ENCODE measurements around the gene PRDM16.
A peak's percentile ranks its signal among the peaks of the same experiment; 100 is the strongest.

PRDM16 gene

GRCh38 chr1:3213730-3214129 is 144.7 kb downstream of the PRDM16 start:
- DNase-seq = no peak
- no peak overlapping the region for H3K14ac ChIP-seq (ENCODE audit: low read length in 2 of 2)
- H3K27ac ChIP-seq (ENCODE audit: low read length, poor library complexity, severe bottlenecking) = no peak overlapping the region
- no peak overlapping the region for H2BK5ac ChIP-seq (ENCODE audit: low read depth, low read length, poor library complexity, severe bottlenecking)
- H3K18ac ChIP-seq (ENCODE audit: low read depth in 1 of 2, low read length in 2 of 2) = no peak overlapping the region
- peaks cover 2 to 83% of the 10 kb centered on the region in 2 experiments for H3K27me3 ChIP-seq (ENCODE audit: control insufficient read depth in 1 of 2, insufficient read depth in 1 of 2, low read length in 2 of 2)
- no peak overlapping the region for H2BK15ac ChIP-seq (ENCODE audit: low read depth, poor library complexity, severe bottlenecking)
- H2BK12ac ChIP-seq (ENCODE audit: low read length in 2 of 2) = no peak overlapping the region
- H3K4me1 ChIP-seq (ENCODE audit: control insufficient read depth, insufficient read depth, low read depth, low read length) = no peaks in the 10 kb centered on the region
- H3K9me3 ChIP-seq (ENCODE audit: control insufficient read depth, low read length) = no peaks in the 10 kb centered on the region
- H2AFZ ChIP-seq (ENCODE audit: low read depth, low read length) = no peak overlapping the region
- WGBS = 85% methylated on average over 14 of the region's 16 CpGs
- H3K9ac ChIP-seq (ENCODE audit: low read length) = no peak overlapping the region
- no peak overlapping the region for H3K23ac ChIP-seq (ENCODE audit: low read length in 2 of 2)
- H2AK5ac ChIP-seq (ENCODE audit: low read length, severe bottlenecking) = no peak overlapping the region
- H4K8ac ChIP-seq (ENCODE audit: low read length) = no peak overlapping the region
- H3K4me2 ChIP-seq (ENCODE audit: low read length, poor library complexity, severe bottlenecking) = no peak overlapping the region
- no peaks in the 10 kb centered on the region for H3K79me1 ChIP-seq (replicated peaks; ENCODE audit: low read length, poor library complexity, severe bottlenecking)
- H3K4ac ChIP-seq (ENCODE audit: low read depth in 1 of 2, low read length in 2 of 2) = no peak overlapping the region
- no peaks in the 10 kb centered on the region for H3K36me3 ChIP-seq (ENCODE audit: control insufficient read depth in 1 of 2, insufficient read depth in 2 of 2, low read depth in 1 of 2, low read length in 2 of 2)
- no peak overlapping the region for H4K91ac ChIP-seq (ENCODE audit: low read length)
- no peak overlapping the region for H3K4me3 ChIP-seq (ENCODE audit: insufficient read depth in 1 of 2, low read depth in 1 of 2, low read length in 2 of 2)
- no peak overlapping the region for H2BK120ac ChIP-seq (ENCODE audit: low read depth, low read length)

GRCh38 chr1:3215198-3216014 is 146.4 kb downstream of the PRDM16 start:
- Histone ChIP-seq H2BK120ac (ENCODE audit: low read depth, low read length) (no peak overlapping the region), H4K91ac (ENCODE audit: low read length) (no peak overlapping the region), H3K4me3 (ENCODE audit: insufficient read depth in 1 of 2, low read depth in 1 of 2, low read length in 2 of 2) (no peak overlapping the region), H2BK12ac (ENCODE audit: low read length in 2 of 2) (no peak overlapping the region), H2BK15ac (ENCODE audit: low read depth, poor library complexity, severe bottlenecking) (no peak overlapping the region), H3K36me3 (ENCODE audit: control insufficient read depth in 1 of 2, insufficient read depth in 2 of 2, low read depth in 1 of 2, low read length in 2 of 2) (no peaks in the 10 kb centered on the region), H2AFZ (ENCODE audit: low read depth, low read length) (no peak overlapping the region), H2BK5ac (ENCODE audit: low read depth, low read length, poor library complexity, severe bottlenecking) (no peak overlapping the region), H4K8ac (ENCODE audit: low read length) (no peak overlapping the region), H3K4ac (ENCODE audit: low read depth in 1 of 2, low read length in 2 of 2) (no peak overlapping the region), H3K4me1 (ENCODE audit: control insufficient read depth, insufficient read depth, low read depth, low read length) (peaks cover 3% of the 10 kb centered on the region), H3K9ac (ENCODE audit: low read length) (no peak overlapping the region), H3K23ac (ENCODE audit: low read length in 2 of 2) (no peak overlapping the region), H3K27me3 (ENCODE audit: control insufficient read depth in 1 of 2, insufficient read depth in 1 of 2, low read length in 2 of 2) (peaks cover 7 to 87% of the 10 kb centered on the region in 2 experiments), H3K27ac (ENCODE audit: low read length, poor library complexity, severe bottlenecking) (no peak overlapping the region), H3K79me1 (replicated peaks; ENCODE audit: low read length, poor library complexity, severe bottlenecking) (no peaks in the 10 kb centered on the region), H3K9me3 (ENCODE audit: control insufficient read depth, low read length) (no peaks in the 10 kb centered on the region), H2AK5ac (ENCODE audit: low read length, severe bottlenecking) (no peak overlapping the region), H3K18ac (ENCODE audit: low read depth in 1 of 2, low read length in 2 of 2) (no peak overlapping the region), H3K14ac (ENCODE audit: low read length in 2 of 2) (no peak overlapping the region), H3K4me2 (ENCODE audit: low read length, poor library complexity, severe bottlenecking) (no peak overlapping the region)
- WGBS = 86% methylated on average over 21 of the region's 27 CpGs
- no peak for DNase-seq

GRCh38 chr1:3216015-3216391 is 147.0 kb downstream of the PRDM16 start:
- H2BK12ac ChIP-seq (ENCODE audit: low read length in 2 of 2) = no peak overlapping the region
- H3K4ac ChIP-seq (ENCODE audit: low read depth in 1 of 2, low read length in 2 of 2) = no peak overlapping the region
- H3K79me1 ChIP-seq (replicated peaks; ENCODE audit: low read length, poor library complexity, severe bottlenecking) = no peaks in the 10 kb centered on the region
- no peak for DNase-seq
- no peak overlapping the region for H3K18ac ChIP-seq (ENCODE audit: low read depth in 1 of 2, low read length in 2 of 2)
- H2BK15ac ChIP-seq (ENCODE audit: low read depth, poor library complexity, severe bottlenecking) = no peak overlapping the region
- peaks cover 3% of the 10 kb centered on the region for H3K4me1 ChIP-seq (ENCODE audit: control insufficient read depth, insufficient read depth, low read depth, low read length)
- H3K27ac ChIP-seq (ENCODE audit: low read length, poor library complexity, severe bottlenecking) = no peak overlapping the region
- H3K4me3 ChIP-seq (ENCODE audit: insufficient read depth in 1 of 2, low read depth in 1 of 2, low read length in 2 of 2) = no peak overlapping the region
- H3K23ac ChIP-seq (ENCODE audit: low read length in 2 of 2) = no peak overlapping the region
- no peak overlapping the region for H3K4me2 ChIP-seq (ENCODE audit: low read length, poor library complexity, severe bottlenecking)
- no peak overlapping the region for H2BK120ac ChIP-seq (ENCODE audit: low read depth, low read length)
- H3K9me3 ChIP-seq (ENCODE audit: control insufficient read depth, low read length) = no peaks in the 10 kb centered on the region
- no peak overlapping the region for H2AFZ ChIP-seq (ENCODE audit: low read depth, low read length)
- H2BK5ac ChIP-seq (ENCODE audit: low read depth, low read length, poor library complexity, severe bottlenecking) = no peak overlapping the region
- 76% methylated on average over 7 of the region's 7 CpGs for WGBS
- no peak overlapping the region for H4K8ac ChIP-seq (ENCODE audit: low read length)
- H4K91ac ChIP-seq (ENCODE audit: low read length) = no peak overlapping the region
- no peak overlapping the region for H2AK5ac ChIP-seq (ENCODE audit: low read length, severe bottlenecking)
- peaks cover 7 to 89% of the 10 kb centered on the region in 2 experiments for H3K27me3 ChIP-seq (ENCODE audit: control insufficient read depth in 1 of 2, insufficient read depth in 1 of 2, low read length in 2 of 2)
- no peak overlapping the region for H3K9ac ChIP-seq (ENCODE audit: low read length)
- no peak overlapping the region for H3K14ac ChIP-seq (ENCODE audit: low read length in 2 of 2)
- H3K36me3 ChIP-seq (ENCODE audit: control insufficient read depth in 1 of 2, insufficient read depth in 2 of 2, low read depth in 1 of 2, low read length in 2 of 2) = no peaks in the 10 kb centered on the region

- Histone ChIP-seq H2AK5ac (ENCODE audit: low read length, severe bottlenecking) (no peak overlapping the region), H2BK120ac (ENCODE audit: low read depth, low read length) (no peak overlapping the region), H3K18ac (ENCODE audit: low read depth in 1 of 2, low read length in 2 of 2) (no peak overlapping the region), H2BK15ac (ENCODE audit: low read depth, poor library complexity, severe bottlenecking) (no peak overlapping the region), H3K27ac (ENCODE audit: low read length, poor library complexity, severe bottlenecking) (no peak overlapping the region), H3K4me1 (ENCODE audit: control insufficient read depth, insufficient read depth, low read depth, low read length) (peaks cover 3% of the 10 kb centered on the region), H4K8ac (ENCODE audit: low read length) (no peak overlapping the region), H3K4me3 (ENCODE audit: insufficient read depth in 1 of 2, low read depth in 1 of 2, low read length in 2 of 2) (peak overlapping the region in 1 of 2 experiments; percentile 74), H2BK5ac (ENCODE audit: low read depth, low read length, poor library complexity, severe bottlenecking) (no peak overlapping the region), H3K27me3 (ENCODE audit: control insufficient read depth in 1 of 2, insufficient read depth in 1 of 2, low read length in 2 of 2) (peaks cover 7 to 91% of the 10 kb centered on the region in 2 experiments), H3K9ac (ENCODE audit: low read length) (peak overlapping the region; percentile 60), H2BK12ac (ENCODE audit: low read length in 2 of 2) (no peak overlapping the region), H3K4ac (ENCODE audit: low read depth in 1 of 2, low read length in 2 of 2) (no peak overlapping the region), H2AFZ (ENCODE audit: low read depth, low read length) (no peak overlapping the region), H3K79me1 (replicated peaks; ENCODE audit: low read length, poor library complexity, severe bottlenecking) (no peaks in the 10 kb centered on the region), H3K9me3 (ENCODE audit: control insufficient read depth, low read length) (no peaks in the 10 kb centered on the region), H3K23ac (ENCODE audit: low read length in 2 of 2) (no peak overlapping the region), H4K91ac (ENCODE audit: low read length) (no peak overlapping the region), H3K36me3 (ENCODE audit: control insufficient read depth in 1 of 2, insufficient read depth in 2 of 2, low read depth in 1 of 2, low read length in 2 of 2) (no peaks in the 10 kb centered on the region), H3K4me2 (ENCODE audit: low read length, poor library complexity, severe bottlenecking) (no peak overlapping the region), H3K14ac (ENCODE audit: low read length in 2 of 2) (no peak overlapping the region)
- no peak for DNase-seq
- WGBS = 68% methylated on average over 15 of the region's 15 CpGs
Measured at GRCh38 chr1:3217181-3217641, 148.2 kb downstream of the PRDM16 start.
